Natural killer cell (primary cell): ENCODE data around the gene ZNF526. TPM values are rescaled to one million over a fixed set of nuclear protein-coding genes. Genes with fewer than 3 reads are reported as not detected.

Experiments used
- ATAC-seq, 3 donors: fragments of 150-1000 bp in 2 of 3; fragments of 200-7000 bp in 1 of 3; cut with Tn5 transposase; 1 replicate in 1 of 3; 2 replicates in 2 of 3; pipeline ENCODE4 v1.10.0; 2021; ENCODE audit warnings: mild to moderate bottlenecking in 2 of 3, moderate library complexity in 2 of 3
- DNase-seq, 2 donors: peaks; one replicate each; pipeline versions ENCODE4 v3.0.0 to v3.0.0-alpha.2; 2013 to 2021; ENCODE audit warnings: mixed read lengths in 1 of 2
- H3K27ac ChIP-seq: one replicate; pipeline ENCODE4 v1.5.1; 2013; ENCODE audit warnings: mild to moderate bottlenecking, low read length
- H3K27me3 ChIP-seq: one replicate; pipeline ENCODE4 v1.6.1; 2013; ENCODE audit warnings: low read length; ENCODE audit not compliant: control insufficient read depth, insufficient read depth
- H3K36me3 ChIP-seq: one replicate; pipeline ENCODE4 v1.6.1; 2013; ENCODE audit warnings: low read length; ENCODE audit not compliant: control insufficient read depth, insufficient read depth
- H3K4me1 ChIP-seq: one replicate; pipeline ENCODE4 v1.6.1; 2013; ENCODE audit warnings: low read length; ENCODE audit not compliant: control insufficient read depth, insufficient read depth
- H3K4me3 ChIP-seq: one replicate; pipeline ENCODE4 v1.5.1; 2013; ENCODE audit warnings: low read length
- H3K9me3 ChIP-seq: one replicate; pipeline ENCODE4 v1.6.1; 2013; ENCODE audit warnings: low read length; ENCODE audit not compliant: control insufficient read depth, insufficient read depth
- H3K27ac Mint-ChIP-seq, 2 donors: one replicate each; pipeline ENCODE4 v1.8.0; 2022; ENCODE audit warnings: mild to moderate bottlenecking in 2 of 2, mixed read lengths in 2 of 2, moderate library complexity in 1 of 2
- H3K27me3 Mint-ChIP-seq, 2 donors: one replicate each; pipeline ENCODE4 v1.8.0; 2022; ENCODE audit warnings: low read depth in 2 of 2, mixed read lengths in 2 of 2
- H3K36me3 Mint-ChIP-seq: one replicate; pipeline ENCODE4 v1.8.0; 2022; ENCODE audit warnings: mixed read lengths
- H3K4me1 Mint-ChIP-seq, 2 donors: one replicate each; pipeline ENCODE4 v1.8.0; 2022; ENCODE audit warnings: mixed read lengths in 2 of 2
- H3K4me3 Mint-ChIP-seq: one replicate; pipeline ENCODE4 v1.8.0; 2022; ENCODE audit warnings: mild to moderate bottlenecking, moderate library complexity, mixed read lengths
- H3K9me3 Mint-ChIP-seq, 2 donors: one replicate each; pipeline ENCODE4 v1.8.0; 2022; ENCODE audit warnings: mixed read lengths in 2 of 2
- WGBS: methylation state at CpG from one replicate; pipeline ENCODE4 v1.1.7; 2013; ENCODE audit warnings: missing lambda C conversion rate; ENCODE audit not compliant: insufficient coverage; 5-methylcytosine and 5-hydroxymethylcytosine counted together
- intact Hi-C: fragments of 100-400 bp; cut with micrococcal nuclease; formaldehyde crosslinking; loops from one replicate; pipeline ENCODE4 v1.14.2; 2022
- total RNA-seq, 4 donors: library from RNA; stranded (reverse); fragments of 120-200 nt in 1 of 4; gene quantifications; one replicate each; pipeline versions ENCODE4 v1.2.3 to v1.2.4, GENCODE V29; 2013 to 2022
- TF ChIP-seq, protein P1 (sequence below): fragments of 200-600 bp; IDR thresholded peaks from one replicate; pipeline ENCODE4 v1.8.0; 2022; ENCODE audit warnings: antibody characterized with exemption

Gene ZNF526
- total RNA-seq, 3 donors from 2014 or later (not counting 1 experiment from before 2014, with no cell fraction given) = 8.8 to 10.6 (median 10.2) TPM

DNA sequence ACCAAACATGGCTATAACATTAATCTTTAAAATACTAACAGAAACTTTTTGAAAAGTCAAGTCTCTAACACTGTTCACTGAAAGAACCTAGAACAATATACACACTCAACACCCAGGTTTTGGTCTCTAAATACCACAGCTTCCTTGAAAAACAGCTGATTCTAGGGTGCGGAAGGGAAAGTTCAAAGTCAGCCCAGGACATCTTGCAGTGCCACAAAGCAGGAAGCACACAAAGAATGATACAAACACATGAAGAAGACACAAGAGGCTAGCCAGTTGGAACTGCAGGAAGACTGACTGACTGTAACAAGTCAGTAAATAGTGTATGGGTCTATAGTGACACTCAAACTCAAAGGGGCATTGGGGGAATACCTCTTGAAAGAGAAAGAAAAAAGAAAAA is 7.2 kb upstream of the ZNF526 start:
- H3K4me3 ChIP-seq = no peak overlapping the region

DNA sequence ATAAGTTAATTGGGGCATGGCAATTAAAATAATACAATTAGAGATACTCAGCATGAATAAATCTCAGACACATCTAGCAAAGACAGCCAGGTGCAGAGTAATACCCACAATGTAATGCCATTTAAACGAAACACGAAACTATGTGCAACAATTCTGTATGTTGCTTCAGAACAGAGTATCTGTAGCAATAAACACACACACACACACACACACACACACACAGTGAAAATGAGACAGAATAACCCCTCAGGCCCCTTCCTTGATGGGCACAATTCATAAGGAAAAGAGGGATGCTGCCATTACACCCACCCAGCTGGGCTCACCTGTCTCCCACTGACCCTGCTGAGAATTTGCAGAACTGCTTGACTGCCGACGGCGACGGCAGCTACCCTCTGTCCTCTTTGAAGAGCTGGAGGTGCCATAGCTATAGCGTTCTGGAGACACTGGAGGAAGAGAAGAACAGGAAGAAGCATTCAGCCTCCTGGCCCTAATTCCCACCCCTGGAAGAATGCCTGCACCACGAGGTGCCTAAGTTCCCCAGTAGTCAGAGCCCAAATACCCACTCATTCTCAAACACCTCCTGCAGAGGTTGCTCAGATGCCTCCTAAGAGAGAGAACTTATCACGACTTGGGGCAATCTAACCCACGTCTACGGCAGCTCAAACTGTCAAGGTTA is 5.2 kb upstream of the ZNF526 start:
- H3K27me3 Mint-ChIP-seq = no peaks in the 10 kb centered on the region
- no peak for ATAC-seq
- H3K9me3 ChIP-seq = no peaks in the 10 kb centered on the region
- WGBS = 77% methylated on average over 11 of the region's 11 CpGs
- peaks cover 55 to 67% of the 10 kb centered on the region in 2 donors for H3K4me1 Mint-ChIP-seq
- peaks cover 45% of the 10 kb centered on the region for H3K36me3 ChIP-seq
- H3K27me3 ChIP-seq = no peaks in the 10 kb centered on the region
- DNase-seq = no peak
- no peaks in the 10 kb centered on the region for H3K9me3 Mint-ChIP-seq
- no peak overlapping the region for H3K27ac ChIP-seq
- intact Hi-C loops = no loop called here
- H3K36me3 Mint-ChIP-seq = no peaks in the 10 kb centered on the region
- H3K27ac Mint-ChIP-seq = peak overlapping the region; percentile 98 to 100
- H3K4me3 ChIP-seq = no peak overlapping the region
- TF ChIP-seq, protein P1, sequence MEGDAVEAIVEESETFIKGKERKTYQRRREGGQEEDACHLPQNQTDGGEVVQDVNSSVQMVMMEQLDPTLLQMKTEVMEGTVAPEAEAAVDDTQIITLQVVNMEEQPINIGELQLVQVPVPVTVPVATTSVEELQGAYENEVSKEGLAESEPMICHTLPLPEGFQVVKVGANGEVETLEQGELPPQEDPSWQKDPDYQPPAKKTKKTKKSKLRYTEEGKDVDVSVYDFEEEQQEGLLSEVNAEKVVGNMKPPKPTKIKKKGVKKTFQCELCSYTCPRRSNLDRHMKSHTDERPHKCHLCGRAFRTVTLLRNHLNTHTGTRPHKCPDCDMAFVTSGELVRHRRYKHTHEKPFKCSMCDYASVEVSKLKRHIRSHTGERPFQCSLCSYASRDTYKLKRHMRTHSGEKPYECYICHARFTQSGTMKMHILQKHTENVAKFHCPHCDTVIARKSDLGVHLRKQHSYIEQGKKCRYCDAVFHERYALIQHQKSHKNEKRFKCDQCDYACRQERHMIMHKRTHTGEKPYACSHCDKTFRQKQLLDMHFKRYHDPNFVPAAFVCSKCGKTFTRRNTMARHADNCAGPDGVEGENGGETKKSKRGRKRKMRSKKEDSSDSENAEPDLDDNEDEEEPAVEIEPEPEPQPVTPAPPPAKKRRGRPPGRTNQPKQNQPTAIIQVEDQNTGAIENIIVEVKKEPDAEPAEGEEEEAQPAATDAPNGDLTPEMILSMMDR = no peak
- peaks cover 55% of the 10 kb centered on the region for H3K4me1 ChIP-seq
- H3K4me3 Mint-ChIP-seq = peak overlapping the region; percentile 84

More for the DNA sequence above, 7.2 kb upstream of the ZNF526 start:
- peak overlapping the region; percentile 71 to 98 for H3K27ac Mint-ChIP-seq
- TF ChIP-seq, protein P1 = no peak
- 43% methylated on average over 1 of the region's 1 CpG for WGBS
- H3K4me3 Mint-ChIP-seq = peak overlapping the region; percentile 49
- H3K27me3 Mint-ChIP-seq = no peaks in the 10 kb centered on the region
- peaks cover 36% of the 10 kb centered on the region for H3K4me1 ChIP-seq
- intact Hi-C loops = no loop called here
- peaks cover 66% of the 10 kb centered on the region for H3K36me3 ChIP-seq
- no peaks in the 10 kb centered on the region for H3K9me3 Mint-ChIP-seq
- no peak for DNase-seq
- H3K27me3 ChIP-seq = no peaks in the 10 kb centered on the region
- H3K27ac ChIP-seq = no peak overlapping the region
- no peaks in the 10 kb centered on the region for H3K9me3 ChIP-seq
- ATAC-seq = no peak
- peaks cover 51 to 71% of the 10 kb centered on the region in 2 donors for H3K4me1 Mint-ChIP-seq
- peaks cover 6% of the 10 kb centered on the region for H3K36me3 Mint-ChIP-seq

DNA sequence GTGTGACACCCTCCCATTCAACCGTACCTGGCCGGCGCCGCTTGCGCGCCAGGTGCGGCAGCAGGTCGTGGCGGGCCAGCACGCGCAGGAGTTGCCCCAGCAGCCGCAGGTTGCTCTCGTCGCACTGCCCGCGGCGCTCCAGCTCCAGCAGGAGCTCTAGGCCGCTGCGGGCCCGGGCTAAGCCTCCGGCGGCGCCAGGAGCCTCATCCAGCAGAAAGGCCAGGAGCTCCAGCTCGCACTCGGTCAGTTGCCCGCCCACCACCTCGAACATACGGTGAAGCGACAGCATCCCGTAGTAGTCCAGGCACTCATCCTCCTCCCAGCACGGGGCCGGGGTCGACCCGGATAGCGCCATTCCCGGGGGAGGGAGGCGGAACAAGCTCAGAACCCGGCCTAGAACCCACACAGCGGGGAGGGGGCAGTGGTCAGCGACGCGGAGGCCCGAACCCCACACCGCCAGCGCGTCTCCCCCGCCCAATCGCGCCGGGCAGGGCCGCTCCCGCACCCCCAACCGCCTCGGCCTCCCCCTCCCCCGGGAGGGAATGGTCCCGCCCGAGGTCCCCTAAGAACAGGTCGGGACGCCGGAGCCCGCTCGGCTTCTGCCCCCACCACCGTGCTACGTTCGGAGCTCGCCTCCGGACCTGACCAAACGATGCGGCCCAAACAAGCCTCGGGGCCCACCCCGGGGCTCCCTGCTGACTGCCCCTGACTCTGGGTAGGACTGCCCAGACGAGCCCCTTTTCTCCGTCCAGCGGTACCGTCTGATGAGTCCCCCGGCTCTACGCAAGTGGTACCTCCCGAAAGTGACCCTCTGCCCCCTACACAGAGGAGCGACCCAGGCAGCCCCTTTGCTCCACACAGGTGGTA is 3.2 kb upstream of the ZNF526 start:
- no peaks in the 10 kb centered on the region for H3K36me3 Mint-ChIP-seq
- TF ChIP-seq, protein P1 = no peak
- peak overlapping the region; percentile 84 for H3K4me3 Mint-ChIP-seq
- intact Hi-C loops = loop anchor here (1.0 to 2.0 kb wide), 4 partner anchors 16 to 64 kb away; no protein-coding TSS in a partner anchor
- Histone ChIP-seq H3K4me3 (peak overlapping the region; percentile 77), H3K36me3 (peaks cover 31% of the 10 kb centered on the region), H3K4me1 (peaks cover 71% of the 10 kb centered on the region), H3K27me3 (no peaks in the 10 kb centered on the region), H3K27ac (peak overlapping the region; percentile 83), H3K9me3 (no peaks in the 10 kb centered on the region)
- H3K27me3 Mint-ChIP-seq = no peaks in the 10 kb centered on the region
- no peaks in the 10 kb centered on the region for H3K9me3 Mint-ChIP-seq
- peaks cover 66 to 70% of the 10 kb centered on the region in 2 donors for H3K4me1 Mint-ChIP-seq
- H3K27ac Mint-ChIP-seq = peak overlapping the region; percentile 98 to 100
- no peak for ATAC-seq
- DNase-seq = peak; percentile 32 to 48
- under 1% methylated on average over 79 of the region's 79 CpGs for WGBS
